GM12864 (cell line): Measurements from ENCODE around the gene KCNA1.

Source experiments
- DNase-seq: peaks from one replicate; pipeline ENCODE4 v3.0.0-alpha.2; 2011; ENCODE audit warnings: low read depth
- H3K4me3 ChIP-seq: 2 replicates; pipeline ENCODE4 v1.5.1; 2011; ENCODE audit warnings: mild to moderate bottlenecking, low read depth, low read length, control low read depth
- TF ChIP-seq, protein P1 (sequence below): IDR thresholded peaks from 2 replicates; pipeline ENCODE4 v1.5.1; 2011; ENCODE audit warnings: low read depth, mild to moderate bottlenecking, moderate library complexity, low read length, control low read depth, inconsistent platforms; ENCODE audit errors: missing control alignments

Gene KCNA1

DNA sequence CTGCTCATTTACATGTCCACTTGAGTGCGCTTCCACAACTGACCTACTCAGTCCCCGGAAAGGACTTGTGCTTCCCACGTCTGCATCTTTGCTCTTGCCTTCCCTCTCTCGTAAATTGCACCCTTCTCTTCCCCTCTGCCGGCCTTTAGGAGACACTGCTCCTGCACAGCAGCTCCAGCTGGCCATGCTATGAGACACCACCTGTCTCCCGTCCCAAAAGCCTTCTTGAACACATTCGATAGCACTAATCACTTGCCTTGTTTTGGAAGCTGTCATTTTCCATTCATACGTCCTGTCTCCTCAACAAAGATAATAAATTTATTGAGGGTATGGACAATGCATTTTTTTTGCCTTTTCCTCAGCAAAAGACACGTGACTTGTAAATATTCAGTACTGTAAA, 15.7 kb upstream of the KCNA1 start:
- DNase-seq: no peak
- TF ChIP-seq, protein P1, sequence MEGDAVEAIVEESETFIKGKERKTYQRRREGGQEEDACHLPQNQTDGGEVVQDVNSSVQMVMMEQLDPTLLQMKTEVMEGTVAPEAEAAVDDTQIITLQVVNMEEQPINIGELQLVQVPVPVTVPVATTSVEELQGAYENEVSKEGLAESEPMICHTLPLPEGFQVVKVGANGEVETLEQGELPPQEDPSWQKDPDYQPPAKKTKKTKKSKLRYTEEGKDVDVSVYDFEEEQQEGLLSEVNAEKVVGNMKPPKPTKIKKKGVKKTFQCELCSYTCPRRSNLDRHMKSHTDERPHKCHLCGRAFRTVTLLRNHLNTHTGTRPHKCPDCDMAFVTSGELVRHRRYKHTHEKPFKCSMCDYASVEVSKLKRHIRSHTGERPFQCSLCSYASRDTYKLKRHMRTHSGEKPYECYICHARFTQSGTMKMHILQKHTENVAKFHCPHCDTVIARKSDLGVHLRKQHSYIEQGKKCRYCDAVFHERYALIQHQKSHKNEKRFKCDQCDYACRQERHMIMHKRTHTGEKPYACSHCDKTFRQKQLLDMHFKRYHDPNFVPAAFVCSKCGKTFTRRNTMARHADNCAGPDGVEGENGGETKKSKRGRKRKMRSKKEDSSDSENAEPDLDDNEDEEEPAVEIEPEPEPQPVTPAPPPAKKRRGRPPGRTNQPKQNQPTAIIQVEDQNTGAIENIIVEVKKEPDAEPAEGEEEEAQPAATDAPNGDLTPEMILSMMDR: no peak
- H3K4me3 ChIP-seq: no peak overlapping the region

DNA sequence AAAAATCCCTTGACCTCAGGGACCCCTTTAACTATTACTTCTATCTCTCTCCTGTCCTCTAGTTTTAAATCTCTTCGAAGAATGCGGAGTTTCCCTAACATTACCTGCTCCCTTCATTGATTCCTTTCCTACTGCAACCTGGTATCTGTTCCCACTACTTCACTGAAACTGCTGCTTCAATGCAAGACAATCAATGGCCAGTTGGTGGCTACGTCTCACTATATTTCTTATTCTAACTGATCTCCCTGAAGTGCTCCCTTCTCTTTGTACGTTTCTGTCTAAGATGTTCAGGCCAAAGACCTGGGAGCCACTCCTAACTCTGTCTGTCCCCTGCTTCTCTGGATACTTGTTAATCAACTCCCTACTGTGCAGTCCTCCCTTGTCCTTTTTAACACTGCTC, 10.3 kb upstream of the KCNA1 start:
- TF ChIP-seq, protein P1: peak; percentile 43
- no peak overlapping the region for H3K4me3 ChIP-seq
- DNase-seq: no peak

DNA sequence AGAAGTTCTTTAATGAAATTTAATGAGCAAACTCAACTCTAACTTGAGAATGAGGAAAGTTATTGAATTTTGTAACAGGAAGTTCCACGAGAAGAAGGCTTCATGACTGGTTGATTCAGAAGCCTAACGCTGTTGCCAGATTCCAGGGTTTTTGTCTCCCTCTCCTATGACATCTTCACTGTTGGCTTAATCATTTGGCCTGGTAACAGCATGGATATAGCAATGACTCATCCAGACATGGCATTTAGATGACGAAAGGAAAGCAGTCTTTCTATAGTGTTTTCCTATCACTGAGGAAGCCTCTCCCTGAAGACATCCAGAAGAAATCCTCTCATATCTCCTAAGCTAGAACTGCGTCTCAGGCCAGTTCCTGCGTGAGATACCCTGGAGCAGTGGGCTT, 9.4 kb upstream of the KCNA1 start:
- TF ChIP-seq, protein P1: no peak
- no peak overlapping the region for H3K4me3 ChIP-seq
- no peak for DNase-seq

DNA sequence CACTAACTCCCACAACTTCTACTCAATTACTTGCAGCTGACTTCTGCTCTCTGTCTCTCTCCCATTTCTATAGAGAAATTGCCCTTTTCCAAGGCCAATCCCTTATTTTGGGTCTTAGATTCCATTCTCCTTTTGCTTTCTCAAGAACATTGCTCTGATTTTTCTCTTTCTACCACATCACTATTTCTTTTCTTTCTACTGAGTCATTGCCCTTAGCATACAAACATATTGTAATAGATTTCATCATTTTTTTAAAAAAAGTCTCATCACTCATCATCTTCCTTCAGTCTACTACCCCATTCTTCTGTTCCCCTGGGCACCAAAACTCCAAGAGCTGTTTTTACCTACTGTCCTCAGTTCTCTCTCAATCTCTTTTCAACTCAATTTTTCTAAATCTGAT, 4.4 kb upstream of the KCNA1 start:
- H3K4me3 ChIP-seq: no peak overlapping the region
- DNase-seq: no peak
- TF ChIP-seq, protein P1: no peak

DNA sequence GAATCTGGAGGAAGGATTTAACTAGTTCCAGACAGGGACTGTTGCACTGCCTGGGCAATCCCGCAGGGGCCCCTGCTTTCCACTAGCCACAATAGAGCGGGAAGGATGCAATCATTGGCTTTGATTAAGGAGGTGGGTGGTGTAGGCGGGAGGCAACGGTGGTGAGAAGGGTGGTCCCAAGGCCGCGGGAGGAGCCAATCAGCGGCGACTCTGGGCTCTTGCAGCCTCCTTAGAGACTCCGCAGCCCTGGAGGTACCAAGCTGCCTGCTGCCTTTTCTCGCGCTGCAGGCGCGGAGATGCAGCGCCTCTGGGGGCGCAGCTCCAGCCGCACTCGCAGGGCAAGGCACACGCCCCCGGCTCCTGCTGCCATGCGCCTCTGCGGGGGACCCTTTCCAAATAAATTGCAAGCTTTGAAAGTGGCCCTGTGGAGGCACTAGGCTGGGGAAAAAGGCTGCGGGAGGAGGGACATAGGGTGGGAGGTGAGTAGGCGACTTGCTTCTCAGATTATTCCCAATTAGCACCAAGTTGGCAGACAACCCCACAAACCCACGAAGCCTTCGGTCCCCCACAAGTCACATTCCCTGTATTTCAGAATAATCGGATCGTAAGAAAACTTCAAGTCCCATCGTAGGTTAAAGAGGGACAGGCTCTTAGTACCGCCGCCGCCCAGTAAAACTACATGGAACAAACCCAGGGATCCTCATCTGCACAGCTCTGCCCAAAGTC, 858 bp upstream of the KCNA1 start:
- H3K4me3 ChIP-seq: no peak overlapping the region
- TF ChIP-seq, protein P1: peak; percentile 45
- DNase-seq: no peak

DNA sequence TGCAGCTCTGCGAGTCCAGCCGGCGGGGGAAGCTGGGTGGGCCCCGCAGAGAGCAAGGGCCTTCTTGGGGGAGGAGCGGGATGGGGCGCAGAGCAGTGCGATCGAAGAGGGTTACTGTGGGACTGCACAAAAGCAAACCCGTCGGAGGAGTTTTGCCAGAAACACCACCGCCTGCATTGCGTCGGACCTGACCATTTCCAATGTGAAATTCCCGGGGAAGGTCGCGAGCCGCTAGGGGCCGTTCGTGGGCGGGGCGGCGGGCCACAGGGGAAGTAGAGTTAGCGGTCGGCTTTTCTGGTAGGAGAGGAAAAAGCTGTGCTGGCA, 333 bp upstream of the KCNA1 start:
- TF ChIP-seq, protein P1: no peak
- DNase-seq: no peak
- no peak overlapping the region for H3K4me3 ChIP-seq
